GM18526 (cell line): ENCODE data around the gene AGBL5.

Experiments
- POLR2A ChIP-seq: IDR thresholded peaks from 3 replicates; pipeline ENCODE4 v1.6.1; 2011; ENCODE audit not compliant: insufficient read length; ENCODE audit errors: extremely low read depth

The AGBL5 gene

DNA sequence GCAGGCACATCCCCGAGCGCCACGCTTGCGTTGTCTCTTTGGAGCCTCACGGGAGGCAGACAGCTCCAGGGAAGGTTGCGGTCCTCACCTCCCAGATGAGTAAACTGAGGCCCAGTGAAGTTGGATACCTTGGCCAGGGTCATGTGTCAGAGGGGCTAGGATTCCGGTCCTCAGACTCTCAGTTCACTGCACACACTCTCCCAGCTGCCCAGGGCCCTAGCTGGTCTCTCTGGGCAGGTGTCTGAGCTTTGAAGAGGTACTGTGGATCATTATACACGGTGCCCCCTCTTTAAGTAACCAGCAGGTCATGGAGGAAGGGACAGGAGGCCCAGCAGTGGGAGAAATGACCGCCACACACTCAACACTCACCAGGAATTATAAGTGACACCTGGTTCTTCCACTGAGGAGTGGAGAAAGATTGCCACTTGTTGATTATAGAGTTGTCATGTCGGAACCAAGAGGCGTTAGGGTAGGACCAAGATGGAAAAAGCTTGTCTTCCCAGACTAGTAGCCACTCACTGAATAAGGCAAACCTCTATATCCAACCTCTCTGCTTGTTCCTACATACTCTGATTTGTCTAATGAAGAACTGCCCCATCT is 18.1 kb upstream of the AGBL5 start:
- no peak for TF ChIP-seq POLR2A

DNA sequence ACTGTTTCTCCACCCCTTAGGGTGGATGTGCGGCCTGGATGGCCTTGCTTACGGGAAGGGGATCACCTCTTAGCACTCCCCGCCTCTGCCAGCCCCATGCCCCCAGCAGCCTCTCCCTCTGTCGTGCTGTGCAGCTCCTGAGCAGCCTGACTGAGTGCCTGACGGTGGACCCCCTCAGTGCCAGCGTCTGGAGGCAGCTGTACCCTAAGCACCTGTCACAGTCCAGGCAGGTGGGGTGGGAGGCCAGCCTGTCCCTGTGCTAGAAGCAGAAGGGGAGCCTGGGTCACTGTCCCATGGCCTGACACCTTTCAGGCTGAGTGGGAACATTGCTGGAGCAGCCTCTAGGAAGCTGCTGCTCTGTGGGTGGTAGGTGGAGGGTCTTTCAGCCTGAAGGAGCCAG is 13.5 kb upstream of the AGBL5 start:
- TF ChIP-seq POLR2A, result no peak

DNA sequence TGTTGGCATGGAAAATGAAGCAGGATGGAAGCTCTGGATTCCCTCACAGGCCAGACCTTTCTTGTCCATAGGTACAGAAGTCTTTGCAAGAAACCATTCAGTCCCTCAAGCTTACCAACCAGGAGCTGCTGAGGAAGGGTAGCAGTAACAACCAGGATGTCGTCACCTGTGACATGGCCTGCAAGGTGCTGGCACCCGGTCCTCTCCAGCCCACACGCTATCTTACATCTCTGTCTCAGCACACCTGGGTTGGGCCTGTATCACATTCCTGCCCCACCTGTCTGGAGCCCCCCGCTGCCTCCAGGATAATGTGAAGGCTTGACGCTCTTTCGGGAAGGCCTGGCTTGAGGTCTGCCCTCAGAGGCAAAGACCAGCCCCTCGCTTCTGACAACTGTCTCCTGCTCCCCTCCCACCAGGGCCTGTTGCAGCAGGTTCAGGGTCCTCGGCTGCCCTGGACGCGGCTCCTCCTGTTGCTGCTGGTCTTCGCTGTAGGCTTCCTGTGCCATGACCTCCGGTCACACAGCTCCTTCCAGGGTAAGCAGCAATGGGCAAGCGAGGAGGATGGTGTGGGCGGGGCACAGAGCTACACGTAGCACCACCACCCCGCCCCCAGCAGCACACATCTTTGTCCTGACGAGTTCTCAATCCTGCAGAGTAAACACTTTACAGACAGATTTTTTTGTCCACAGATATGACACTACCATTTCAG is 12.7 kb upstream of the AGBL5 start:
- TF ChIP-seq POLR2A, result no peak

DNA sequence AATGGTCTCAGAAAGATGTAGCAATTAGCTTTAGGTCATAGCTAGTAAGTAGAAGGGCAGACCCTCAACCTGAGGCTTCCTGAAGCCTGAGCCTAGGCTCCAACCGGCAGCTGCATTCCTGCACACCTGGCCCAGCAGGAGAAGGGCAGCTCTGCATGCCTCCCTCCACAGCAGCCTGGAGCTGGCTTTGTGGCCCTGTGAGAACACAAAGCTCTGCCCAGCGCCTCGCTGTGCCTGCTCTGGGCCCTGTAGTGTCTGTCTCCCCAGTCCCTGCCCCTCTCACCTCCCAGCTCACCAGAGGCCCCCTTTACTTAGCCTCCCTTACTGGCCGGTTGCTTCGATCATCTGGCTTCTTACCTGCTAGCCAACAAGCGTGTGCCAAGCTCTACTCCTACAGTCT is 12.0 kb upstream of the AGBL5 start:
- no peak for TF ChIP-seq POLR2A

DNA sequence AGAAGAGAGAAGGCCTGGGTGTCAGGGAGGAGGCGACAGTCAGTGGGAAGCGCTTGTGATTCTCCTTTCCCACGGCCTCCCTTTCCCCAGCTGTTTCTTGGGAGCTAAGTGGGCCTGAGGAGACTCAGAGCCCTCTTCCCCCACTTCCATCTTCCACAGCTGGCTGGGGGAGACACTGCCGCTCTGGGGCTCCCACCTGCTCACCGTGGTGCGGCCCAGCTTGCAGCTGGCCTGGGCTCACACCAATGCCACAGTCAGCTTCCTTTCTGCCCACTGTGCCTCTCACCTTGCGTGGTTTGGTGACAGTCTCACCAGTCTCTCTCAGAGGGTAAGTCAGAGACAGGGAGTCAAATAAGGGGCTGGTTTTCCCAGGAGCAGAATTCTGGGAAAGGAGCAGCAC is 11.6 kb upstream of the AGBL5 start:
- TF ChIP-seq POLR2A, result no peak

DNA sequence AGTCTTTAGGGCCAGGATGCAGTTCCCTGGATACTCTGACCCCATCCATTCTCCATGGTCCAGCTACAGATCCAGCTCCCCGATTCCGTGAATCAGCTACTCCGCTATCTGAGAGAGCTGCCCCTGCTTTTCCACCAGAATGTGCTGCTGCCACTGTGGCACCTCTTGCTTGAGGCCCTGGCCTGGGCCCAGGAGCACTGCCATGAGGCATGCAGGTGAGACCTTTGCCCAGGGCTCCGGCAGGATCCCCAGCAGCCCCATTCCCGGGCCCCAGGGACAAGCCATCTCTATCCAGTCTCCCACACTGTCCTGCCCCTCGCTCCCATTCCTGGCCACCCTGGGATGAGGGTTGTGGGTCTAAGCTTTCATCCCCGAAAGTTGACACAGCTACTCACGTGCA is 11.2 kb upstream of the AGBL5 start:
- no peak for TF ChIP-seq POLR2A

DNA sequence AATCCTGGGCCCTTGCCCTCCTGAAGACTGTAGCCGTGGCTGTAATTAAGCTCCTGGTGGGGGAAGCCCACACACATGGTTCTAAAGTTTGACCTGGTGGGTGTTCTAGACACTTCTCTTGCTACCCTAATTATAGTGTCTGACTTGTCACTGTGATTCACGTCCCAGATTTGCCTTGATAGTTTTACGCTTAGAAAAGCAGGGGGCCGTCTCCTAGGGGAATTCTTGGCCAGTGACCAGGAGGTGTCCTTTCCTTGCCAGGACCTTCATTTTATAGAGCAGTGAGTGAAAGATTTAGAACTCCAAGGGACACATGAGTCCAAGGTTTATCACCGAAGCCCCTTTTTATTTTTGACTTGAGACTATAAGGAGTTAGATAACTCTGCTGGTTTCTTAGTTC is 9.7 kb upstream of the AGBL5 start:
- TF ChIP-seq POLR2A, result no peak

DNA sequence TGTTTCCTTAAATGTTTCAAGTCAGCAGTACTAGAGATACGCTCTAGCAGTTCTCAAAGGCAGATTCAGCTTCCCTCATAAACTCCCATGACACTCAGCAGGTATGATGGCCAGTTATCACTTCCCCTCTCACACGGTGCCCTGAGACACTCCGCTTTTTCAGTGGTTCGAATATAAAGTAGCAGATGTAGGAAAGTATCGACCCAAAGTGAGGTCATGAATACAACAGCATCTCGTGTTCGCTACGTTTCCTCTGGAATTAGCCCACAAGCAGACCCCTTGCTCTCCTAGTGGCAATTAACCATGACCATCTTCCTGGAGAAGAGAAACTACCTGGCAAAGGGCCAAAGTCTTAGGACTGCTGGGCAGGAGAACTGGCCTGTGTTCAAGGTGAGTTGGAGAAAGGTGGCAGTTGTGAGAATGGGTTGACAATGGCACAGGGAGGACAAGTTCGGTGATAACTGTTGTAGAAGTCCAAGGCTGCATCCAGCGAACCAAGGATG is 9.3 kb upstream of the AGBL5 start:
- TF ChIP-seq POLR2A, result no peak

DNA sequence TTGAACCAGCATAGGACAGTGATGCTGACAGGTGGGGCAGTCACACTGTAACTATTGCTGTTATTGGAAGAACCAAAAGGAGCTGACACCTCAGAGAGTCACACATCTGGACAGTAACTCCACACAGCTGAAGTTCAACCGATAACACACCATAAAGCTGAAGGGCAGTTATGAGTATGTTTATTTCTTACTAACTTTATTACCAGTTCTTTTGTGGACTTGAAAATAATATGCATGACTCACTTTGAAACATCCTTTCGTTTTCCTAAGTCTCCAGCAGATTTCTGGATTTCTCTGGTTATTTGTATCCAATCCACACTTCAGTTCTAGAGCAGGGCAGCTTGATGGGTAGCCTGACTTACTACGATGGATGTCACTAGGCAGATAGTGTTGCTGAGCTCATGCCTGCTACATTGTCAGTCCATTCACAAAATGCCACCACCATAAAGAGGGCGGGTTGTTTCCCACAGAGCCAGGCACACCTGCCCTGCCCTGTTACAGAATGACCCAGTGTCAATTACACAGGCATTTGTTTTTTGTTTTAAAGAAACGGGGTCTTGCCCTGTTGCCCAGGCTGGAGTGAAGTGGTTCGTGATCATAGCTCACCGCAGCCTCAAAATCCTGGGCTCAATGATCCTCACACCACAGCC is 8.4 kb upstream of the AGBL5 start:
- TF ChIP-seq POLR2A, result no peak

DNA sequence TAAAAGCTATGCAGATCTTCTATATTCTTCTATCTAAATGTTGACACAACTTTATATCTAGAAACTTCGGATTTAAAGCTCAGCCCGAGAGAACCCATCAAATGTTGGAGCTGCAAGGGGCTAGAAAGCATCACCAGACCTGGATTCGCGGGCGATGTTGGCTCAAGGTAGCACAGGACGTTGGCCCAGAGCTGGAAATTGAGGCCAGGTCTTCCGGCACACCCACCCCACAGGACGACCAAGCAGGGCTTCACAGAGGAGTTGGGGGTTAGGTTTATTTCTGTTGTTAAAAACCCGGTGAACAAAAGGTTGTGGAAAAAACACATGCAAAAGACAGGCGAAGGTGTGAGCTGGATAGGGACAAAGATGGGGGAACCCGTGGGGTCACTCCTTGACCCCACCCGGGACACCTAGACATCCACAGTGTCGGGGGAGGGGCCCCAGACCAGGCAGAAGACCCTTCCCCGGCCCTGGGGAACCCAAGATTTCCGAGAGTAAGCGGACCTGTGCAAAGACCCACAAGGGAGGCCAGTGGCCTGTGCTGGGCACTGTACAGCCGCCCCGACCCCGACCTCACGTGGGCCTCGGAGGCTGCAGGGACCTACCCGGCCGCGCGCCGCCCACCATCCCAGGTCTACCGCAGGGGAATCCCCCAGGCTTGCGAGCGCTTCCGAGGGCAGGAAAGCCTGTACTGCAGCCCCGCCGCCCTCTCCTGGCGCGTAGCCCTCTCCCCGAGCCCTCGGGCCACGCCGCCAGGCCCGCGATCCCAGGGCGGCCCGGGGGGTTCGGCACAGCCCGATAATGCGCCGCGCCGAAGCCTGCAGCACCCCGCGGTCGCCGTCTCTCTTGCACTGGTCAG is 1.8 kb upstream of the AGBL5 start:
- TF ChIP-seq POLR2A, result no peak

DNA sequence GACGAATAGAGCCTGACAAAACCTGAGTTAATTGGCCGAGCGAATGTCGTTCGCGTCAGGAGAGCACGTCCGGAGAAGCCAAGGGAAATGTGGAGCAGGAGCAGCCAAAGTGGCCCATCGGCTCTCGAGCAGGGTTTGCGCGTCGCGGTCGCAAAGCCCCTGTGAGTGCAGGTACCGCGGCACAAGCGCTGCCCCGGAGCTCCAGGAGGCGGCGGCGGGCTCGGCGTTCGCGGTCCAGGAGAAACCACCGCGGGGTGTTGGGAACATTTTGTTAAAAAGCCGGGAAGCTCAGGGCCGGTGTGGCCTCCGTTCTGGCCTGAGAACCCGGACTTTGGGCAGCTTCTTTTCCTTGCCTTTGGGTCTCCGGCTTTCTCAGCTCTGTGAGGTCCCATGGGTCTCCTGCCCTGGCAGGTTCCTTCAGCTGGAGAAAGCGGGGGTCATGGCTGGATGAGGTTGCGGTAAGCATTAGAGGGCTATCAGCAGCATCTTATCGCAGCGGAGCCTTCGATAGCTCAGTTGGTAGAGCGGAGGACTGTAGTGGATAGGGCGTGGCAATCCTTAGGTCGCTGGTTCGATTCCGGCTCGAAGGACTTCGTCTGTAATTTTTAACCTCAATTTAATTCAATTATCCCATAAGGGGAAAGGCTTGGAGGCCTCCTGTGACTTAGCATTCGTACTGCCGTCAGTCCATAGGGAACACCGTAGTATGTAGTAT is 1.0 kb upstream of the AGBL5 start:
- peak; percentile 61 for TF ChIP-seq POLR2A

DNA sequence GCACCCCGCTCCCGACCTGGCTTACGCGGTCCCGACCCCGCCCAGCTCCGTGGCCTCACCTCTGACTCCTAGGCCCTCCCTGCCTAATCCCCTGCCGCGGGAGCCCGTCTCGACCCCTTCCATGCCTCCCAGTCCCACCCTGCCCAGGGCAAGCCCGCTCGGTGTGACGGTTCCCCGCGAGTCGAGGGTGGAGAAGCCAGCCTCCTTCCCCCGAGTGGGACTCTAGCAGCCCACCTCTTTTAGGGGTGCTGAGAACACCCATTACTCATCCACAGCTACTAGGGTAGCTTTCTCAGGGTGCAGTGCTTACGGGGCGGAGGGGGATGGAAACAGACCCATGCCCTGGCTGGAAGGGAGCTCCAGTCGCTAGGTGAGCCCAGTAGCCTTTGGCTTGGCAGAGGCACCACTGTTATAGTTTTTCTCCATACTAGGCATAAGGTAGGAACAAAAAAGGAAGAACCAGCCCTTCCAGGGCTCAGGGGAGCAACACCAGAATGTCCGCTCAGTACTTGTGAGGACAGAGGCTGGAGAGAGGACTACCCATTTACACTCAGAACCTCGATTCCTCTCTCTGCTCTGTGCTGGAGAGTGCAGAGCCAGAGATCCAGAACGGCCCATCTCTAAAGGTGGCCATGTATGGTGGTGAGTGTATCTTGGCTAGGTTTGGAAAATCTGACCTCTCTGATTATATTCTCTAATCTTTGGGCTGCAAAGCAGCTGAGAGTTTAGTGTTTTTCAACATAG is 606 bp downstream of the AGBL5 start:
- no peak for TF ChIP-seq POLR2A

DNA sequence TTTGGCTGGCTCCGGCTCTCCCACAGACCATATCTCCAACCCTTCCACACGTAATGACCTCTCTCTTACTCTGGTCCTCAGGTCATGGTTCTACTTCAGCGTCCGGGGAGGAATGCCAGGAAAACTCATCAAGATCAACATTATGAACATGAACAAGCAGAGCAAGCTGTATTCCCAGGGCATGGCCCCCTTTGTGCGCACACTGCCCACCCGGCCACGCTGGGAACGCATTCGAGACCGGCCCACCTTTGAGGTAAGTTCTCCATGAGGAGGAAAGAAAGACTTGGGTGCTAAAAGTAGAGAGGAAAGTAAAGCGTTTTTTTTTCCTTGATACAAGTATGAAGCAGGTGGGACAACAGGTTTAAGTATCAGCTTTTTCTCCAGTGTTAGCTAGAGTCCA is 1.9 kb downstream of the AGBL5 start:
- TF ChIP-seq POLR2A, result no peak

DNA sequence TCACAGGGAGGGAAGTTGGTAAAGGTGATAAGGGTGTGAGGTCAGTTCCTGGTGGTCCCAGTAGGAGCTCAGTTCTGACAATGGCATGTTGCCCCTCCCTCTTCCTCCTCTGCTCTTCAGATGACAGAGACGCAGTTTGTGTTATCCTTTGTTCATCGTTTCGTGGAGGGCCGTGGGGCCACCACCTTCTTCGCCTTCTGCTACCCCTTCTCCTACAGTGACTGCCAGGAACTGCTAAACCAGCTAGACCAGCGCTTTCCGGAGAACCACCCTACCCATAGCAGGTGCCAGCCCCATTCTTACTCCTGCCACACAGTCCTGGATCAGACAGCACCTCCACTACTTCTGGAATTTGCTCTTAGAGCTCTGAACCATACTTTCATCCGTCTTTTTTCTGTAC is 2.3 kb downstream of the AGBL5 start:
- TF ChIP-seq POLR2A, result no peak

DNA sequence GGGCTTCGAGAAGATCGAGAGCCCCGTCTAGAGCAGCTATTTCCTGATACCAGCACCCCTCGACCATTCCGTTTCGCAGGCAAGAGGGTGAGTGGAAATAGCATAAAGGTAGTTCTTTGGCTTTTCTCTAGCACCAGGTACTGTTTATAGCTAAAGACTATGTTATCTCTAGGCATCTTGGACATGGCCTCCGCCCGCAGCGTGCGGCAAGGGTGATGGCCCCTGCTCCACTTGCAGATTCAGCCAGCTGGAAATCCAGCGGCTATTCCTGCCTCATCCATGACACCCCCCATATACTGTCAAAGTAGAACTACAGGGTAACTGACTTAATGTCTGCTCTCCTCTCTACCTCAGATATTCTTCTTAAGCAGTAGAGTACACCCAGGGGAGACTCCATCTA is 3.3 kb downstream of the AGBL5 start:
- TF ChIP-seq POLR2A, result no peak

DNA sequence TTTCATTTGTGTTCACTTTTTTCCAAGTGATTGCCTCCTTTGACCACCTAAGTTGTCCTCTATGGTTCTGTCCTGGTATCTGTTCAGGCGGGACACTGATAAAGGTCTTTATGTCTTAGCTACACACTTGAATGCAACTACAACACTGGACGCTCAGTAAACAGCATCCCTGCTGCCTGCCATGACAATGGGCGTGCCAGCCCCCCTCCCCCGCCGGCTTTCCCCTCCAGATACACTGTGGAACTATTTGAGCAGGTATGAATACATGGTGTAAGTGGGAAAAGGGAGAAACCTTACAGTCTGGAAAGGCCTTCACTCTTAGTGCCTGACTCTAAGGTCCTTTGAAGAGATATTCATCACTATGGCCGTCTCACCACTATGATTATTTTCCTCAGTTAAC is 5.7 kb downstream of the AGBL5 start:
- TF ChIP-seq POLR2A, result no peak
